GM21619 (cell line): ENCODE measurements around the gene MAPK4.
"Not testable (repeated sequence)": the region's sequence is repeated elsewhere in the genome, so short reads cannot be mapped to it uniquely, and the experiment has no call there.

ENCODE experiments used
- ATAC-seq: cut with Tn5 transposase; IDR thresholded peaks from one replicate; pipeline ENCODE4 v1.9.1; 2021; ENCODE audit not compliant: unreplicated experiment

Gene MAPK4

DNA sequence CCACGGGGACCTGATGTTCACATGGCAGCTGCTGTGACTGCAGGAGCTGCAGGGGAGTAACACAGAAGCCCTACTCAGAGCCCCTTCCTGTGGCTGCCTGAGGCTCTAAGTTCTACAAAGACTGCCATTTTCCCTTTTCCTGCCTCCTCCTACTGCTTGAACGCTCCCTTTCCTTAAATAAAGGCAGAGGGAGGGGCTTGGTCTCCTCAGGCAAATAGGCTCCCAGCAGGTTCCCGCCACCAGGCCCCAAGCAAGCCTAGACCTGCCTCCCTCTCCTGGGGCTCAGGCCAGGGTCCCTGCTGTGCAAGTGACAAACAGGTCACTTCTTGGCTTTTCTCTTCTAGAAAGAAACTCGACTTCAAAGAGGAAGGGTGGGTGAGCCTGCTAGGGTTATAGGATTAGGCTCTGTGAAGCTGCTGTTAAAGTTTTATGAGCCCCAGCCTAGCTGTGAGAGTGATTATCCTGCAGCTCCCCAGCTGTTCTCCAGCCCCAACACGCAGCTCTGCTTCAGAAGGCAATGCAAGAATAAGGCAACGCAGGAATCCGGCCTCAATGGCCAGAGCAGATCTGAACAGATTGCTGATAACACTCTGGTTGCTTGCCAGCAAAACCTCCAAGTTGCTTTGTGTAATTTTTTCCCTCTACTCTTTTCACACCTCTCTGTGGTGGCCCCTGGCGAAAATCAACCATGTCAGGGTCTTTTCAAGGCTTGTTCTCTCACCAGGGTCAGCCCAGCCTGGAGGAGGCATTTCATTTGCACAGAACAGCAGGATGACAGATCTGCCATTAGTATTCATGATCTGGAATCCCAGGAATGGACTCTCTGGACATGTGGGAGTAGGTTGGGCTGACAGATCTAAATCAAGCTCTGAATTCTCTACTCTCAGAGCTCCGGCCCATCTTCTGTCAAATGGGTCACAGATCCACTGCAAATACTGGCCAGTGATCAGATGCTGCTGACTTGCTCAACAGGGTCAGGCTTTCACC is 188.6 kb downstream of the MAPK4 start:
- no peak for ATAC-seq

GRCh38 chr18:50749421-50749820 is 189.5 kb downstream of the MAPK4 start:
- ATAC-seq: no peak

DNA sequence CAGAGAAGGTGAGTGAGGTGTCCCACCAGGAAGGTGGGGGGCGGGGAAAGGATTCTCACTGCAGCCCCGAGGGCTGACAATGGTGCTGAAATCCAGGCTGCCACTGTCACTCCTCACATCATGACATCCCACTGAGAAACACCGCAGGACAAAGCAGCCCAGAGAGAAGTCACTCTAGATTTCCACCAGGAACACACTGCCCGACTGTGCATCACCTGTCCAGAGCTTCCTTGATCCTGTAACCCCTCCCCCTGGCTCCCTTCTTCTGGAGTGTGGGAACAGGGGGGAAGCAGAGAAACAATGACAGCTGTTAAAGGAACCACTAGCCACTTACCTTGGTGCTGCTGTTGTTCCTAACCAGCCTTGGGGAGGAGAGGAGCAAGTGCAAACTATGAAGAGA is 190.1 kb downstream of the MAPK4 start:
- no peak for ATAC-seq

- ATAC-seq: no peak
Observed at GRCh38 chr18:50750546-50750945, 190.7 kb downstream of the MAPK4 start.

DNA sequence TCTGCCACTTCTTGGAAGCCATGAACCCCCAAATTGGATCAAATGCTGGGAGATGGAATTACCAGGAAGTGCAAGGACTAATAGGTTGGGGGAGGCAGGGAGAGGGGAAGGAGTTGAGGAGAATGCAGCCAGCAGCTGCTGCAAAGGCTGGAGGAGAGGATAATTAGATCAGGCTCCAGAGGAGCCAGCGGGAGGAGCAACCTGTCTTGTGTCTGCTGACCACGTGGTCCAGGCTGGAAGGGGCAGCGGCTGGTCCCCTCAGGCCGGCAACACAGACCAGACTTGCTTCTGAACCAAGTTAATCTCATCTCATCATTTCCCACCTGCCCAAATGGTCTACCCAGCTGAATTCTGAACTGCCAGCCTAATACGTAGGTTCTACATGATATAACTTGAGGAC is 191.6 kb downstream of the MAPK4 start:
- ATAC-seq: no peak

DNA sequence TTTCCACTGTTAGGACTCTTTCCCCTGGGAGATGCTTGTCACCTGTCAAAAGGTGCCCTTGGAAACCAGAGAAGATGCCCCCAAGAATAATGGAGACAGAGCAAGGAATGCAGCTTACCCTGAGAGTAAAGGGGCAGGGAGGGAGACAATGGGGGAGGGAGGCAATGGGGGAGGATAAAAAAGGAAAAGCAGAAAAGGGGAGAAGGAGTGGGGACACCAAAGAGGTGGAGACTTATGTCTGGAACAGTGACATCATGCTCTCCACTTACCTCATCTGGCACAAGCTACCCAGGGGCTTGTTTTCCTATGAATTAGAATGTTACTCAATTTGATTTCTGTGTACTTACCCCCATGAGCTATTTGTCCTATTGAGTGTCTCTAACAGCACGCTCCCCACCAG is 192.1 kb downstream of the MAPK4 start:
- no peak for ATAC-seq

DNA sequence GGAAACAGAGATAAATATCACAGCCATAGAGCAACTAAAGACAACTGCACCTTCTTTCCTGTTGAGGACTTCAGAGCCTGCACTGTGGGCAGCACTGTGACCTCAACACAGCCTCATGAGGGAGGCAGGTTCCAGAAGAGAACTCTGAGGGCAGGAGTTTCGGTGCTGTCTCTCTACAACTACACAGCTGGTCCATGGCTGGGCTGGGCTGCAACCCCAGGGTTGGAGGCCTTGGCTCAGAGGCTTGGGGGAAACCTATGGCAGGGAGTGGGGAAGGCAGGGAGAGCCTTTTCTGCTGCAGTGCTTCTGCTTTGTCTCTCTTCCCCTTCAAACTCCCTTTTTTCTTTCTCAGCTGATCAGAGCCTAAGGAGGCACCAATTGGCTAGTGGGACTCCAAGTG is 193.4 kb downstream of the MAPK4 start:
- no peak for ATAC-seq

GRCh38 chr18:50754297-50754696 is 194.4 kb downstream of the MAPK4 start:
- no peak for ATAC-seq

- ATAC-seq: no peak
Observed at GRCh38 chr18:50757358-50757757, 197.5 kb downstream of the MAPK4 start.

DNA sequence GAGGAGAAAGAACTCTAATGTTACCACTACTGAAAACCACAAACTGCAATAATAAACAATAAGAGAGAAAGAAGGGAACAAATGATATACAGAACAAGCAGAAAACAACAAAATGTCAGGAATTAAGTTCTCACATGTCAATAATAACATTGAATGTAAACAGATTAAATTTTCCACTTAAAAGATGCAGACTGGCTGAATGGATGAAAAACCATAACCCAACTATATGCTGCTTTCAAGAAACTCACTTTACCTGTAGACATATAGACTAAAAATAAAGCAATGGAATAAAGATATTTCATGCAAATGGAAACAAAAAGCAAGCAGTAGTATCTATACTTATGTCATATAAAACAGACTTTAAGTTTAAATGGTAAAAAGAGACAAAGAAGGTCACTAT is 209.6 kb downstream of the MAPK4 start:
- no peak for ATAC-seq

DNA sequence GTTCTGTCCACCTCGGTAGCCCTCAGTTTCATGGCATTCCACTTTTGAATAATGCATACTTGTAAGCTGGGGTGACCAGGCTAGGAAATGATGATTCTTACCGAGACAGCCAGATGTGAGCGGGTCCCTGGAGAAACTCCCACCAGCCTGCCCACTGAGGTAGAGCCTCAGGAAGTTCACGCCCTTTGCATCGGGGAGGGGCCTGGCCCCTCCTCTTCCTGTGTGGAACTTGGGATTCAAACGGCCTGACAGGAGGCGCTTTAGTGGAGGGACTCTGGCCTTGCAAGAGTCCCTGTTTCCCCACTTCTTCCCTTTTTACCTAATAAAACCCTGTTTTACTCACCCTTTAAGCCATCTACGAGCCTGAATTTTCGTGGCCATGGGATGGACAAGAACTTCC is 215.3 kb downstream of the MAPK4 start:
- no peak for ATAC-seq

- ATAC-seq: no peak
Observed at GRCh38 chr18:50775726-50776125, 215.8 kb downstream of the MAPK4 start.

DNA sequence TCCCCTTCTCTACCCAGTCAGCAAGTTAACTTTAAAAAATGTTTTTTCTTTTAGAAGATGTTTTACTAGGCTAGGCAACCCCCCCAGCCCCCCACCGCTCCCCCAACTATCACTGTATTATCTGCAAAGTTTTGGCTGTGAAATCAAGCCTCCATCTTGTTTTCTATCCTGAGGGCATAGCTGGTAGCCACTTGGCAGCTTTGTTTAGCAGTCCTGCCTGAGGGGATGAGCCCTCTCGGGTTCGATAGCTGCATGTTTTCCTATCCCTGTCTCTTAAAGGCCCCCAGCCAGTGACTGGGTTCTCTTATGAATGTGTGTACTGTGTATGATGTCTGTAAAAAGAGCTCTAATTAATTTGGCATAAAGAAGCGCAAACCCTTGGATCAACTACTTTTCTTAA is 216.5 kb downstream of the MAPK4 start:
- no peak for ATAC-seq

DNA sequence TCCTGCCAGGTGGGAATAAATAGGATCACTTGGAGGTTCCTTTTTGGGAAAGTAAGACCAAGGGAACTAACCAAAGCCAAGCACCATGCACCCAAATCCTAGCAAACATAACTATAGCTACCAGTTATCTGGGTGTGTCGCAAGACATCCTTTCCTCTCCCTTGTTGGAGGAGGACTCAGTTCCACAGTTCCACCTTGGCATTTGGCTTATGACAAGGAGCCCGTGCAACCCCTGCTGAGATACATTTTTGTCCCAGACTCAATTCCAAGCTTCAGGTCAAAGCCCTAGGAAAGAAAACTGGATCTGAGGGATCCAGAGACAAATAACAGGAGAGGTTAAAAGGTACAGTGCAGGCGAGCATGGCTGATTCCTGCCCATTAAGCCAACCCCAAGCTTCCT is 219.1 kb downstream of the MAPK4 start:
- ATAC-seq: not testable (repeated sequence)
